GM21529 (cell line): ENCODE measurements around the gene HMBS.
"Not testable (repeated sequence)": the region's sequence is repeated elsewhere in the genome, so short reads cannot be mapped to it uniquely, and the experiment has no call there.

Source experiments
- ATAC-seq: cut with Tn5 transposase; IDR thresholded peaks from one replicate; pipeline ENCODE4 v1.9.1; 2021; ENCODE audit not compliant: unreplicated experiment

The HMBS gene

DNA sequence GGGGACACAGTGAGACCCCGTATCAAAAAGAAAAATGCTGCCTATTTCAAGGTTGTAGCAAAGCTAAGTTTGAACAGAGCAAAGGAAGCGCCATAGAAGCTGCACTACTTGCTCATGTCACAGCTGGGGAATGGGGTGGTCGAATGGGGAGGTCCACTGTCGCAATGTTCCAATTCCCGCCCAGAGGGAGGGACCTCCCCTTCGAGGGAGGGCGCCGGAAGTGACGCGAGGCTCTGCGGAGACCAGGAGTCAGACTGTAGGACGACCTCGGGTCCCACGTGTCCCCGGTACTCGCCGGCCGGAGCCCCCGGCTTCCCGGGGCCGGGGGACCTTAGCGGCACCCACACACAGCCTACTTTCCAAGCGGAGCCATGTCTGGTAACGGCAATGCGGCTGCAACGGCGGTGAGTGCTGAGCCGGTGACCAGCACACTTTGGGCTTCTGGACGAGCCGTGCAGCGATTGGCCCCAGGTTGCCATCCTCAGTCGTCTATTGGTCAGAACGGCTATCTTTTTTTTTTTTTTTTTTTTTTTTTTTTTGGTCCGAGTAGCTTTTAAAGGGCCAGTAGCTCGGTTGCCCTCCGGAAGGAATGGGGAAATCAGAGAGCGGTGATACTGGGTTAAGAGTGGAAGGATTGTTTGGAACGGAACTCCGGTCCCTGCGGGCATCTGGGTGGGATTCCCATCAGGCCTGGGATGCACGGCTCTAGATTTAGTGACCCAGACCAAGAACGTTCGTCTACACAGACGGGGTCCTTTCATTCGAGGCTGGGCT, at the start of gene HMBS:
Gene HMBS, plus strand, starts transcription at position 219 of the 774 bp plus-strand sequence. Its CDS starts 153 bp downstream, at position 372.
- ATAC-seq, result peak; percentile 86

DNA sequence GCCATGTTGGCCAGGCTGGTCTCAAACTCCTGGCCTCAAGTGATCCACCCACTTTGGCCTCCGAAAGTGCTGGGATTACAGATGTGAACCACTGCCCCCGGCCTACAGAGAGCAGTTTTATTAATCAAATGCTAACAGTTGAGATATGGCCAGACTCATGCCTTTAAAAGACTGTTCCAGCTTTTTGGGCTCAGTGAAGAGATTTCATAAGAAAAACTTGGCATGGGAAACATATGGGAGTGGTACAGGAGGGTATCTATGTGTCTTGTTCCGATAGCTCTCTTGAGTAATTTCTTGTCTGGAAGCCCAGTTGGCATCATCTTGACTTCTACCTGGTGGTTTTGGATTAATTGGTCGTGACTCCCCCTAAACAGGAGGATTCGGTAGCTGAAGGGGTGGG, 45.8 kb upstream of the HMBS start:
- ATAC-seq, result no peak

DNA sequence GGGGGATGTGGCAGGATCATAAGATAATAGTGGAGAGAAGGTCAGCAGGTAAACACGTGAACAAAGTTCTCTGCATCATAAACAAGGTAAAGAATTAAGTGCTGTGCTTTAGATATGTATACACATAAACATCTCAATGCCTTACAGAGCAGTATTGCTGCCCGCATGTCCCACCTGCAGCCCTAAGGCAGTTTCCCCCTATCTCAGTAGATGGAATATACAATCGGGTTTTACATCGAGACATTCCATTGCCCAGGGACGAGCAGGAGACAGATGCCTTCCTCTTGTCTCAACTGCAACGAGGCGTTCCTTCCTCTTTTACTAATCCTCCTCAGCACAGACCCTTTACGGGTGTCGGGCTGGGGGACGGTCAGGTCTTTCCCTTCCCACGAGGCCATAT, 45.2 kb upstream of the HMBS start:
- ATAC-seq, result not testable (repeated sequence)

DNA sequence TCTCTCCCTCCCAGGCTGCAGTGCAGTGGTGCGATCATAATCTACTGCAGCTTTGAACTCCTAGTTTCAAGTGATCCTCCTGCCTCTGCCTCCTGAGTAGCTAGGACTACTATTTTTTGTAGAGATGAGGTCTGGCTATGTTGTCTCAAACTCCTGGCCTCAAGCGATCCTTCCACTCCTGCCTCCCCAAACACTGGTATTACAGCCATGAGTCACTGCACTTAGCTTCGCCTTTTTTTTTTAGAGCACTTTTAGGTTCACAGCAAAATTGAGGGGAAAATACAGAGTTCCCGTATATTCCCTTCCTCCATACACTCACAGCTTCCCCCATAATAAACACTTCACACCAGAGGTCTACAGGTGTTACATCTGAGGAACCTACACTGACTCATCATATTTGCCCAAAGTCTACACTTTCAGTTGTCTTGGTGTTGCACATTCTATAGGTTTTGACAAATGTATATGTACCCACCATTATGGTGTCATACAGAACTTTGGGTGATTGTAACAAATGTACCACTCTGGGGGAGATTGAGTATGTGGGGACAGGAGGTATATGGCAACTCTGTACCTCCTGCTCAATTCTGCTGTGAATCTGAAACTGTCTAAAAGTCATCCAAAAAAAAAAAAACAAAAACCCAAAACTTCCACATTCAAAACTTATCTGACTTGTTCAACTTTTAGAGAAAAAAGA, 42.7 kb upstream of the HMBS start:
- no peak for ATAC-seq

DNA sequence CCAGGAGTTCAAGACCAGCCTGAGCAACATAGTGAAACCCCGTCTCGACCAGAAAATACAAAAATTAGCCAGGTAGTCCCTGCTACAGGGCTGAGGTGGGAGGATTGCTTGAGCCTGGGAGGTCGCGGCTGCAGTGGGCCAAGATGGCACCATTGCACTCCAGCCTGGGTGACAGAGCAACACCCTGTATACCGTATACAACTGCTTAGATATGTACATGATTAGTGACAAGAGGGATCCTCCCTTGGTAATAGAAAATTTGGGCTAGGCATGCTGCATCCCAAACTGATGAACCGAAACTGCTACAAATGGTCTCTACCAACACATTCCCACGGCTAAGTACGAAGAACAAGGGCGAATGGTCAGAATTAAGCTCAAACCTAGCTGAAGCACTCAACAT, 41.8 kb upstream of the HMBS start:
- ATAC-seq, result no peak

DNA sequence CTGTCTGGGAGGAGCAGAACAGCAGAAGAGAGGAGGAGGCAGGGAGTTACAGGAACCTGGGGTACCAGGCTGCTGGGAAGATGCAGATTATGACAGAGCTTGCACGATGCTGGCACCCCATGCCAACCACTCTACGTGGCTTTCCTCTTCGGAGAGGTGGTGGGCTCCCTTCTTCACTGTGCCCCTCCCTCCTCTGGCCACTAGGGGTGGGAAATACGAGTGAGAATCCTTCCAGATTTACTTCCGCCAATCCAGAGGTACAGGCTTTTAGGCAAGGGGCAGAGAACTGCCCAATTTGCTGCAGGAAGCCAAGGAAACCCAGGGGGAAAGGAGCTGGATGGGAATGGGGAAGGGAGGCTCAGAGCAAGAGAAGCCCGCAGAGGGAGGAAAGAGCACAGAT, 40.0 kb upstream of the HMBS start:
- no peak for ATAC-seq

DNA sequence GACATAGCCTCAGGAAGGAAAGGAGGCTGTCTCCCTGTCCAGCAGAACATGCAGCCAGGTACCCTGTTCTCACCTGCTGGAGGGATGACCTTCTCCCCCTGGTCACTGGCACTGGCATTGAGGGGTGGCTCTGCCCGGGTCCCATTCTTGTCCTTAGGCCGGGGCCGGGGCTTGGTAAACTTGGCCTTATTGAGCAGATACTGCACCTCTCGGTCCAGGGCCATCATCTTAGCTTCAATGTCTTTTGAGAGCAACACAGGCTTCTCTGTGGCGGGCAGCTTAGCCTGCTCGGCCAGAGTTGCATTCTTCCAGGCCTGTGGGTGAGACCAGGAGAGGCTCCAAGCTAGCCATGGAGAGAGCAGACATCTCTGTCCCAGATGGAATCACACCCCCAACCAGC, 38.2 kb upstream of the HMBS start:
- no peak for ATAC-seq

DNA sequence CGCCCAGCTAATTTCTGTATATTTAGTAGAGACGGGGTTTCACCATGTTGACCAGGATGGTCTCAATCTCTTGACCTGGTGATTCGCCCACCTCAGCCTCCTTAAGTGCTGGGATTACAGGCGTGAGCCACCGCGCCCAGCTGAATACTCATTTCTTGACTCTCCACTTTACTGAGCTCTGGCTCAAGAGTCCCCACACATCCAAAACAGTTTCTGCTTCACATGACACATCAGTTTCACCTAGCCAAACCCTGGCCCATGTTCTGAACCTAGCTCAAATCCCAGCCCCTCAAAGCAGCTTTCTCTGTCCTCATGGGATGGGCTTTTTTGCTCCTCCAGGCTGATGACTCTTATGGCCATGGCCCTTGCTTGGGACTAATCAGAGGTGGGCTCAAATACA, 37.5 kb upstream of the HMBS start:
- ATAC-seq, result no peak

DNA sequence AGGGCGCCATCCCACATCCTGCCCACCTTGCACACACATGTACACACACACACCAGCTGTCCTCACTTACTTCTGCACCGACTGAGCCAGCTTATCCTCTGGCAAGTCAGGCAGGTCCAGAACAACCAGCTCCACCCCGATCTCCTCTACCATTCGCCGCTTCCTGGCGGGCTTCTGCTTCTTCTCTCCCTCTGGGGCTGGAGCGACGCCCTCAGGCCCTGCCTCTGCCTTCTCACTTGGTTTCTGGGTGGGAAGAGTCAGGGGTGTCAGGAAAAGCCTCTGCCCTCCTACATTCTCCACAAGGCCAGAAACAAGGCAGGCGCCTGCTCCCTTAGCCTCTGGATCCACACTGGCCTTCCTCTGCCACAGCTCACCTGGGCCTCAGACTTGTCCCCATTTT, 36.0 kb upstream of the HMBS start:
- no peak for ATAC-seq

DNA sequence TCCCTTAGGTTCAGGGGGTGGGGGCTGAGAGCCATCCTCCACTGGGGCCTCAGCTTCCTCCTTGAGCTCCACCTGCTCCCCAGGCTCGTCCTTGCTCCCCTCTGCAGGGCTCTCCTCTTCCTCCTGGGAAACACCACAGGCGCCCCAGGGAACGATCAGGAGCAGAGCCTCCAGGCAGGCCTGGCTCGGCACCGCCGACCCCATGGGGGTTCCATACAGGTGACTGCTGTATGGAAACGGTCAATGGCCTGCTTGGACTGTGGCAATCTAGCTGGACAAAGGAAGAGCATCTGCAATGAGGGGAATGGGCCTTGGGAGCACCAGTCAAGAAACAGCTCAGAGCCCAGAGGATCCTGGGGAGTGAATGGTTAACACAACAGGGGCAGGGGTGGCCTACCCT, 35.6 kb upstream of the HMBS start:
- no peak for ATAC-seq

DNA sequence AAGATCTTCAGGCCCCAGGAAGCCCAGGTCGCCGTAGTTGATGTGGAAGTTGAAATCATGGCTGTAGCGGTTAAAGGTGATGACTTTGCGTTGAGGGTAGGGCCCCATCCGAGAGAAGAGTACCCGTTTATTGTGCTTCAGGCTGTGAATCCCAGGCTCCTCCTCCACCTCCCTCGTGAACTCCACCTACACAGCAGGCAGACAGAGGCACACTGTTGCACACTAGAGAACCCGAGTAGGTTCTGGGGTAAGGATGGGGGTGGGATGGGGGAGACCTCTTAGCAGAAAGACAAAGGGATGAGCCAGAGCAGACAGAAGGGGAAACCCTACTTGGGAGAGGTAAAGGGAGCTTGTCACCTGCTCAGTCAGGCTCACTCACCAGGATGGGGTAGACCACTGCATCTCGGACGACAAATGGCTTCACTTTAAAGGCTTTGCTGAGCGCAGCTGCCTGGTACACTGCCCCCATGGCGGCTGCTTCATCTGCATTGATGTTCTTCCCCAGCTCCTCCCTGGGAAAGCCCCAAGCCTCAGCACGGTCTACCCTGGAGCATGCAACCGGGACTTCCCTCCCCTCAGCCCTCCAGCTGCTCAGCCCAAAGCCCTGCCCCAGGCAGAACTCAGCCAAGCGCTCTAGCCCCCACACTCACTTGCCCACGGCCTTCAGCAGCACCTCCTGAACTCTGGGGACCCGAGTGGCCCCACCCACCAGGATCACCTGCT, 33.1 kb upstream of the HMBS start:
- ATAC-seq, result peak; percentile 54

DNA sequence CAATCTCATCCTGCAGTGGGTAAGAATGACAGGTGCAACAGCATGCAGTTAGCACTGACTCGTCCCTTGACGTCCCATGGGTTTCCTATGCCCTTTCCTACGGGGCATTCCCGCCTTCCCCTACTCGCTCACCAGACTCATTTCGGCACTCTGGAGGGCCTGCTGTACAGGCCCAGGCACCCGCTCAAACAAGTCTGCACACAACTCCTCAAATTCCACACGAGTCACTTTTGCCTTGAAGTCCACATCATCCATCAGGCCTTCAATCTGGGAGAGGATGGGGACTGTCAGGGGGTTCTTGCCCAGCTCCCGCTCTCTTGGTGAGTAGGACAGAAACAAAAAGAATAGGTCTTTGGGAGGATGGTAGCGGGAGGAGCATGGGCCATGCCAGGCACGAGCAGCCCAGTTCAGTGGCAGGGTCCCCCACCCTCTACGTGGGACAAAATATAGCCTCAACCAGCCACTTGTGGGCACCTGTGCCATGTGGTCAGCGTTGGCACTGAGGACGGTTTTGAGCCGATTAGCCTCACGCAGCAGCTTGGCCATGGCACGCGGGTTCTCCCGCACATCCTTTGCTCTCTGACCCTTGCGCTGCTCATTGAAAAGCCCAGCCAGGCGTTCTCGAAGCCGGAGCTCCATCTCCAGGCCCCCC, 32.4 kb upstream of the HMBS start:
- ATAC-seq, result peak; percentile 11

DNA sequence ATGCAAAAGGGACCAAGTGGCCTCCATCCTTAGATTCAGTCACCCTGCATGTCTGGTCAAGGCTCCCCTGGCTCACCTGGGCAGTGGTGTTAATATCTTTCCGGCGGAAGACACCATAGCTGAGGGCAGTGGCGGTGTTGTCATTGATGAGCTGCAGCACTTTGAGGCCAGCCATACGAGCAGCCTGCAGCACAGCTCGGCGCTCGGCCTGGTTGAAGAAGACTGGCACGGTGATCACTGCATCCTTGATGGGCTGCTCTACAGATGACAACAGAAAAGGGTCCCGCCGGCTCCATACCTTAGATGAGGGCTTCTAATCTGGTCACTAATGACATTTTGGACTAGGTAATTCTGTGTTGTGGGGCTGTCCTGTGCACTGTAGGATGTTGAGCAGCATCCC, 30.3 kb upstream of the HMBS start:
- no peak for ATAC-seq

DNA sequence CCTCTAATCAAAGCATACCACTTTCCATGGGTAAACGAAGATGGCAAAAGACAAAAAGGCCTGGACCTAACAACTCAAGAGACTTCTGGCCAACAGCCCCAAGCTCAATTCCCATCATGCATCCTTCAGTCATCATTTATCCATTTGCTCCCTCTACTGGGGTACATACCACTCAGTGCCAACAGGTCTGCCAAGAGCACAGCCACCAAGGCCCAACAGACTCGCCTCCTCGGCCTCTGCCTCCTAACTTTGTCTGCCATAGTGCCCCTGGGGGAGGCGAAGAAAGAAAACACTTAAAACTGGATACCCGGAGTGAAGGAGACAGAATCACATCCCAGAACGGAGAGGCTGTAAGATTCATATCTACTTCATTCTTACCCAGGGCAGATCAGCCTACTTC, 28.8 kb upstream of the HMBS start:
- no peak for ATAC-seq

DNA sequence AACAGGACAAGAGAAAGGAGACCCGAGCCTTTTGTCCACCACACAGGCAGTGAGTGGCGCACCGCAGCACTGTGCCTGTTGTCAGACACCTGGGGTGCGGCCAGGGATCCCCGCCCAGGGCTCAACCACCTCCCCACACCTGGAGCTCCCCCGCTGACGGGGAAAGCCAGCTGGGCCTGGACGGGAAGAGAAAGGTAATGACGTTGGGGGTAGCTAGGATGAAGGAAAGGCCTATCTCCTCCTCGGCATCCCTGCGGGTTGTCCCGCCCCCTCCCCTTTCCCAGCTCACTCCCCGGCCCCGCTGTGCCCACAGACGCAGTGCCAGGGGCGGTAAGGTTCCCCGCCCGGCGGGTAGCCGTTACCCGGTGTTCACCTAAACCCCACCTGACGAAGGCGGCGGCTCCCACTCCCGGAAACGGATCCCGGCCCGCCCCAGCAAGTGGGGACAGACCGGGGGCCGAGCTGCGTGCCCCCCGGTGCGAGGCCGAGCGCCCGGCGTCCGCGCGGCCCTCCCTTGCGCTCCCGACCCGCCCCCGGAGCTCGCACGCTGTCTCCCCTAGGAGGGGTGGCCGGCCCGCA, 28.2 kb upstream of the HMBS start:
- peak; percentile 7 for ATAC-seq

DNA sequence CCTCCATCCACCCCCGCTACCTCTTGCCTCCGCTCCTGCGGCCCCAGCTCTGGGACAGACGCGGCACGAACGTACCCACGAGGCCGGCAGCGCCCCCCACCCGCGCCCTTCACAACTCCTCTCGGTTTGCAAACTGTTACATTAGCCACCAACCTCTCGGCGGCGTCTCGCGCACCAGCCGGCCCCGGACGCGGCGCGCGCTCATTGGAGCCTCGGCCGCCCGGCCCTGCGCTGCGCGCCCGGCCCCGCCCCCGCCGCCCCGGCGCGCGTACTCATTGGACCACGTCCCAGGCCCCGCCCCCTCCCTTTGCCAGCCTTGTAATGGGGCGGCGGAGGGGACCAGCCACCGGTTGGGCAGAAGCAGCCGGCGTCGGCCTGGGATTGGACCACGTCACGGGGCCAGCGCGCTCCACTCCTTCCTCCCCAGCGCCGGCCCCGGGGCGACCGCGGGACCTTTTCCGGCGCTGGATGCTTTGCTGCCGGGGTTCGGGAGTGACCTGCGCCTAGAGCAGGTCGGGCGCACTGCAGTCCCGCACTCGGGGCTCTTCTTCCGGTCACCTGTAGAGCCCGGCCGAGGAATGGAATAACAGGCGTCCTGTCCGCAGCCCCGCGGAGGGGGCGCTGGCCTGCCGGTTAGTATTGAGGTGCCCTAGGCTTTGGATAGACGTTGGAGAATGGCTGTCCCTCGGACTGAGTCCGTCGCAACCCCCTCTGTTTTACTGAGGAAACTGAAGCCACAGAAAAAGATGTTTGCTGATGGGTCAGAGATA, 27.5 kb upstream of the HMBS start, which contains the start of gene HYOU1:
Gene HYOU1, minus strand, starts transcription at position 206 of the 770 bp plus-strand sequence. CDS start 1,045 bp downstream, outside the sequence.
- ATAC-seq, result peak; percentile 91

DNA sequence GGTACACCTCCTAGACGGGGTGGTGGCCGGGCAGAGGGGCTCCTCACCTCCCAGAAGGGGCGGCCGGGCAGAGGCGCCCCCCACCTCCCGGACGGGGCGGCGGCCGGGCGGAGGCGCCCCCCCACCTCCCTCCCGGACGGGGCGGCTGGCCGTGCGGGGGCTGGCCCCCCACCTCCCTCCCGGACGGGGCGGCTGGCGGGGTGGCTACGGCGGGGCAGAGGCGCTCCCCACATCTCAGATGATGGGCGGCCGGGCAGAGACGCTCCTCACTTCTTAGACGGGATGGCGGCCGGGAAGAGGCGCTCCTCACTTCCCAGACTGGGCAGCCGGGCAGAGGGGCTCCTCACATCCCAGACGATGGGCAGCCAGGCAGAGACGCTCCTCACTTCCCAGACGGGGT, 25.6 kb upstream of the HMBS start:
- not testable (repeated sequence) for ATAC-seq

DNA sequence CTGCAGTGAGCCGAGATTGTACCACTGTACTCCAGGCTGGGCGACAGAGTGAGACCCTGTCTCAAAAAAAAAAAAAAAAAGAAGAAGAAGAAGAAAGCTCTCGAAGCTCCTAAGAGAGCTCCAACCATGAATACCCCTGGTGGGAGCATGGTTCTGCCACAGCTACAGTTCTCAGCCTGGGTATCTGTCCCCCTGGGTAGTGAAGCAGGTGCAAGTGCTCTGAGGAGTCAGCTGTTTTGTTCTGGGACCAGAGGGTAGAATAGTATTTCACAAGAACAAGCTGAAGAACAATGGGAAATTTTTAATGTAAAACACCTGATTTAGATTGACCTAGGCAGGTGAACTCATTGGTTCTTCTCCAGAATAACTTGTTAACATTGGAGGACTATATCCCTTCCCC, 23.4 kb upstream of the HMBS start:
- no peak for ATAC-seq

DNA sequence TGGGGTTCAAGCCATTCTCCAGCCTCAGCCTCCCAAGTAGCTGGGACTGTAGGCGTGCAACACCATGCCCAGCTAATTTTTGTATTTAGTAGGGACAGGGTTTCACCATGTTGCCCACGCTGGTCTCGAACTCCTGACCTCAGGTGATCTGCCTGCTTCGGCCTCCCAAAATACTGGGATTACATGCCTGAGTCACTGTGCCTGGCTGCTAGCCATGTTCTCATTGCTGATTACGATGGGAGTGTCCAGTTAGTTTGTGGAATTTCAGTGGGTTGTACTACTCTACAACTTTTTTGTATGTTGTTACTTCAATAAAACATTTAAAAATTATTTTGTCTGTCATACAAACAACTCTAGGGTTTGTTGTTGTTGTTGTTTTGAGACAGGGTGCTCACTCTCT, 21.9 kb upstream of the HMBS start:
- ATAC-seq, result no peak

DNA sequence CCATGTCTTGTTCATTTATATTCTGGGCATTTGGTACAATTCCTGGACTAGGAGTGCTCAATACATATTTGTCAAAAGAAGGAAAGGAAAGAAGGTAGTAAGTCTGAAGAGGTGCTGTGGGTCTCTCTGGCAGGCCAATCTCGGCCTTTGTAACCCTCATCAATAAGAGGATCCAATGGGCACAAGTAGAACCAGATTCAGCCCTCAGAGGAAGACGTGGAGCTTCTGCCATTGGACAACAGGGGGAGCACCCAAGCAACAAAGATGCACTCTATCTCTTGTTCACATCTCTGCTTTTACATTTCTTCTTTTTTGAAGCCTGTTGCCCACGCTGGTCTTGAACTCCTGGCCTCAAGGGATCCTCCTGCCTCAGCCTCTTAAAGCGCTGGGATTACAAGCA, 19.3 kb upstream of the HMBS start:
- no peak for ATAC-seq
